NB4 (cell line): Measurements from ENCODE around the gene EDEM2.

Experiments used
- DNase-seq: peaks from one replicate; pipeline ENCODE4 v3.0.0; 2010; ENCODE audit warnings: low read depth
- H3K4me3 ChIP-seq: one replicate; pipeline ENCODE4 v1.5.1; 2011; ENCODE audit warnings: mild to moderate bottlenecking, low read depth, low read length, moderate library complexity
- CTCF ChIP-seq: IDR thresholded peaks from one replicate; pipeline ENCODE4 v1.5.1; 2012; ENCODE audit warnings: low read depth, low read length
- MAX ChIP-seq: IDR thresholded peaks from 2 replicates; pipeline ENCODE4 v1.6.1; 2011; ENCODE audit warnings: low read depth, low read length
- MYC ChIP-seq: IDR thresholded peaks from 2 replicates; pipeline ENCODE4 v1.6.1; 2011; ENCODE audit warnings: low read depth, low read length
- POLR2A ChIP-seq: IDR thresholded peaks from 2 replicates; pipeline ENCODE4 v1.6.1; 2011; ENCODE audit warnings: mild to moderate bottlenecking; ENCODE audit not compliant: insufficient read length; ENCODE audit errors: extremely low read depth

EDEM2 gene

GRCh38 chr20:35066194-35066593, 80.9 kb downstream of the EDEM2 start:
- no peak for DNase-seq
- TF ChIP-seq CTCF (no peak), MAX (no peak), MYC (no peak), POLR2A (no peak)

More at GRCh38 chr20:35066194-35066593, 80.9 kb downstream of the EDEM2 start:
- H3K4me3 ChIP-seq: no peak overlapping the region
